EL (cell line): ENCODE results near the gene ZNF474.

Experiments
- DNase-seq: peaks from one replicate; pipeline ENCODE4 v3.0.0-alpha.2; 2016

The ZNF474 gene

DNA sequence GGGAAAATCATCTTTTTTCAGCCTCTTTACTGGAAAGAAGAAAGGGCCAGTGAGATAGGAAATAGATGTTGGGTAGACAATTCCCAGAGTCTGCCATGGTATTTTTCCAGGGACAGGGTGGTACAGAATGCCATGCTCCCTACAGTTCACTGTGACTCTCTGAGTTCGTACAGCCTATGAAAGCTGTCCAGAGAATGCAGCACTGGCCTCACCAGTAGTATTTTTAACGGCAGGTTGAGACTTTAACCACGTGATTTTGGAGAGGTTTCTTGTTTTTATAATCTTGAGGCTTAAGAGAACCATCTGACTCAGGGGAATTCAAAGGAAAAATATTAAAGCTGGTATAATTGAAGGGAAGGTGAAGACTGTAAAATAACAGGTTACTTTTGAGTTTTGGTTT lies 10.1 kb upstream of the ZNF474 start:
- no peak for DNase-seq

DNA sequence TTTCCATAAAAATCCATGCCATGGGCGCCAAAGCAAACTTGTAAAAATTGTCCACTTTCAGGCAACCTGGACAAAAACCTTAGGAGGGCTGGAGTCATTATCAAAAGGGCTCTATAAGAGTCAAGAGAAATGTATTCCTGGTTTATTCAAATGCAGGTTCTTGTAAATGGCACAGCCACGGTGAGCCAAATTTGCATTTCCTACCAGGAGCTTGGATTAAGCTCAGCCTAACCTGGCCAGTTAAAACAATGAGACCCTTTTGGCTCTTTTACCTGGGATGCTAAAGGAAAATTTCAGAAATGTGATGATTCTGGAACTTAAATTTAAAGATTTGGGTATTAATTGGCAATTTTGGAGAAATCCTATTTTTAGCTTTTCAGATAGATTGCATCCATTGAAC lies 8.9 kb upstream of the ZNF474 start:
- DNase-seq = no peak

DNA sequence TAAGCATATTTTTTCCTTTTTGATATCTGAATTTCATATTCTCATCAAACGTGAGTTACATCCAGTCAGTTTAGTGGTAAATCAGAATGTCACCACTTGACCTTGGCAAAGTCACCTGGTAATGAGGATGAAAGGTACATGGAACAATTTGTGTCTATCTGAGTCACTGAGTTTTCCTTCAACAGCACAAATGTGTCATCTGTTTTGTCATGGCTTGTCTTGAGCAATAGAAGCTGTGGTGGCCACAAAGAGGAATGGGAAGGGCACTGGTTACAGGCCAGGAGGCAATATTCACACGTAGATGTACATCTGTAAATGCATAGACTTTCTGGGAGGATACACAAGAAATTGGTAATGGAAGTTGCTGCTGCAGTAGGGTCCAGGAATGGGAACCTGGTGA lies 8.4 kb upstream of the ZNF474 start:
- peak; percentile 15 for DNase-seq

DNA sequence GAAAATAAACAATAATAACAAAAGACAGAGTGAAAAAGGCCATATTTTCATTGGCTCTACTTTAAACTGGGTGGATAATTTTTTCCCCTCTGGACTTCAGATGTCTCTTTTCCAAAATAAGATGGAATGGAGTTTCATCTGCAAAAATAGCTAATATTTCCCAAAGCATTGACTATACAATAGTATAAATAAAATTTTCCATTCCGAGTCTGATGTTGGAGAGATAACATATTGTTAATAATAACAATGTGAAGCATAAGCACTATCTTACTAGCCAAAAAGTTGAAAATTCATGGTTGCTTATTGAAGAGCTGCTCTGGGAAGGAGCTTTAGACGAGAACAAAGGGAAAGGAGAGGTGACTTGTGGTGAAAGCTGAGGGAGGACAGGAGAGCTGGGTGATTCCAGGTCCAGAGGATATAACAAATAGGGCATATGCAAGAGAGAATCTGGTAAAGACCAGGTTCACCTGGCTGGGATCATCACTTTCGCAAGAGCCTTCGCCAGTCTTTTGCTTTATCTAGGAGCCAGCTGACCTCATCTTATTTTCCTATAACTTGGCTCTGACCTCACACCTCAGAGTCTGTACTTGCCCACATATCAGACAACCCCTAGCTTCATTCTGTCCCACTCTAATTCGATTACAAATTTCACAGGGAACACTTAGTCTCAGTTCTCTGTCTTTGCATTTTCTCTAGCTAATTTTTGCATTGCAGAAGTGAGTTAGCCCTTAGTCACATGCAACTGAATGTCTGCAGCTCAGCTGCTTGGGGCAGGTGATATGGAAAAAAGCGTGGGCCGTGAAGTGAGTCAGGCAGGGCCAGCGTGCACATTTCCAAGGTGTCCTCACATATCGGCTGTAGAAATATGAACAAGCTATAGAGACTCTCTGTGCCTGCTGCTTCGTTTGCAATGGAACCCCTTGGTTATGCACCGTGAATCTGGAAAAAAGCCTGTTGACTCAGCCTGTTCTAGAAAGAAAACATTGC lies 7.6 kb upstream of the ZNF474 start:
- no peak for DNase-seq

DNA sequence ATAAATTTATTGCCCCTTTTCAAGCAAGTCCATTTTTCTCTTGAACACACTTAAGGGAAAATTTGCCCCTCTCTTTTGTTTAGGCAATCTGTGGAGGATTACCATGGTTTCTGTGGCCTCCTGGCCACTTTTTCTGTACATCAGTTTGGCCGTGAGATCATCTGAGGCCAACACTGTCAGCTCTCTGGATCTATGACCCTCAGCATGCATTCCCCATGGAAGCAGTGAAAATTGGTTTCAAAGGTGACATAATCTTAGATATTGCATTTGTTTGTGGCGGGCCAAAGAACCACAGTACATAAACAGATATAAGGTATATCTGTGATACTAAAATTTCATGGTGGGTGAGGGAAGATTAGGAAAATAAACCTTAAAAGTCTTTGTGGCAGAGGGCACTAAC lies 4.6 kb upstream of the ZNF474 start:
- DNase-seq = no peak

DNA sequence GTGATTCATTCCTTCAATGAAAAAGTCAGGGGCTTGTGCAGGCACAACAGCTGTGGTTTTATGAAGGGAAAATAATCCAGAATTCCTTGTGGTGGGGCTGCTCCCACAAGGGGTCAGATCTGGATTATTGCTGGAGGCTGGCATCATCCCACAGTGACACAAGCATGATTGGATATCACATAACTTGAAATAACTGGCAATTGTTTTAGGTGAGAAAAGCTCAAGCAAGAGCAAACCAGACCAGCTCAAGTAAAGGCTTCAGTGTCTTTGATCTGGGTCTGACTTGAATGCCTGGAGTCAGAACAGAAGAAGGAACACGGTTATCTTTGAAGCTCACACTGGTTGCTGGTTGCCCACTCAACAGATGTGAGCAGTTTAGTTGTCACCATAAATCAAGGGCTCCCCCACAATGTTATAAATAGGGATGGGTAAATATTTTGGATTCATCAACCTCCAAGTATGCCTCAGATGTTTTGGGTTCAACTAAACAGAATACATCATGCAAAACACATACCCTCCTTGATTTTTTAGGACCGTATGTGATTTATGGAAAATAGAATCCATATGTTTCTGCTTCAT lies 3.1 kb upstream of the ZNF474 start:
- DNase-seq = peak; percentile 79

DNA sequence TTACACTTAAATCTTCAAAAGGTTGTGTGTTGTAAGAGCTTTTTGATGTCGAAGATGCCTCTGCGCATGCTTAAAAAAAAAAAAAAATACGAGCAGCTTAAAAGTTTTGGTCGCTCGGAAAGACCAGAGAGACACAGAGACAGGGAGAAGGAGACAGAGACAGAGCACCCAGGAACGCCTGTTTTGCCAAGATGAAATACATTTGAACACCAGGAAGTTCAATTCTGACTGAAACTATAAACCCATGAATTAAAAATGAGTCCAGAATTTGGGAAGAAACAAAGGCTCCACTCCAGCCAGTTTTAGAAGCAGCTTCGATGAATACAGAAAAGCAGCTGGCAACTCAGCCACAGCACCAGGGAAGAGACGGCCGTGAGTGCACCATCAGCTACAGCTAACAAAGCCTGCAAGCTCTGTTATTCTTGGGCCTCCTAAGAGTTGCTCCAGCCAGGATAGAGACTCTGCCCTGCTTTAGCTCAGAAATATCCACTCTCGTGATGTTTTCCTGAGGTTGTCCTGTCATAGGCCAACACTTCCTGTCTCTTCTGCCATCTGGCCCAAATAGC lies 2.5 kb upstream of the ZNF474 start:
- peak; percentile 16 for DNase-seq

DNA sequence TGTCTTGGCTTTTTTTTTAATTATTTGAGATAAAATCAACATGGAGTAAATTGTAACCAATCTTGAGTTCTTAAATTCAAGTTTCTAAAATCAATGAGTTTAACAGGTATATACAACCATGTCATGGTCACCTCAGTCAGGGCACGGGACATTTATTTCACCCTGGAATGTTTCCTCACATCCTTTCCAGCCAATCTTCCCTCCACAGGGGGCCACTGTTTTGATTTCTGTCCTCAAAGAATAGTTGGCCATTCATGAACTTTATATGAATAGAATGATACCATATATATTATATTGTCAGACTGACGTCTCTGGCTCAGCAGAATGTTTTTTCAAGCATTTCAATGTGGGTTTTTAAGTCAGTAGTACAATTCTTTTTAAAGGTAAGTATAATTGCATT lies 806 bp downstream of the ZNF474 start:
- no peak for DNase-seq

DNA sequence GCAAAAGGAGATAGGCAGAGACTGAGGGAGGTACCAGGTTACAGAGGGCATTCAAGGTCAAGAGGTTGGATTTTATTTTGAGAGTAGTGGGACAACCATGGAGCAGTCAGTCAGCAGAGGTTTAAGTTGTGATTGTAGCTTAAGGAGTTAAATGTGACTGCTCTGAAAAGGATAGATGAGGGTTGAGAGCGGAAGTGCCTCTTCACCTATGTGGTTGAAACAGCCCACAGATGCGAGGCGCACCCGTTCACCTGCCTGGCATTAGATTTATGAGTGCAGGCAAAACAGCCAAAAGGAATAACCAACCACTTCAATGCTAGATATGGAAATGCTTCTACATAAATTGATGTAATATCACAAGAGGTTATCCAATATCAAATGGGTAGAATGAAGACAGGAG lies 8.4 kb downstream of the ZNF474 start:
- no peak for DNase-seq

DNA sequence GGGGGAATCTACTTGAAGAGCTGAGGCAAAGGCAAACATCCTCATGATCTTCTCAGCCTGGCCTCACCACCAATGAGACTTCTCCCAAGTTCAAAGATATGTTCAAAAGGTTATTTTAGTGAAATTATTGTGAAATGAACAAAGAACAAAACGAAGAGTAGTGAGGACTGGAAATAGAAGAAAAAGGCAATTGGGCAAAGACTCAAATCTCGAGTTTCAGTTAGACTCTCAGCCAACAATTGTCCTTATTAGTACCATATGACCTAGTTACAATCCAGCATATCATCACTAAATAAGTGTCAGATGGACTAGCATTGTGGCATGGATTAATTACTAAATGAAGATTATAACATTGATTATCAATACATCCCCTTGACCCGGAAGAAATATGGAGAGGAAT lies 9.0 kb downstream of the ZNF474 start:
- DNase-seq = no peak

DNA sequence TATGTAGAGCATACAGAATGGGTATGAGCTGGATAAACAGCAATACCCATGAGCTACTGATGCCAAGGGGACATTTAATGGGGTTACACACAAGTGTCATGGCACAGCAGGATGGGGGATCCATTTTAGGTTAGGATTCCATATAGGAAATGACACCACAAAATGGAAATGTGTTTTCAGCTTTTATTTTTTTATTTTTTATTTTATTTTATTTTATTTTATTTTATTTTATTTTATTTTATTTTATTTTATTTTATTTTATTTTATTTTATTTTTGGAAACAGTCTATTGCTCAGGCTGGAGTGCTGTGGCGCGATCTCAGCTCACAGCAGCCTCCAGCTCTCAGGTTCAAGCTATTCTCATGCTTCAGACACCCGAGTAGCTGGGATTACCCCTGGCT lies 11.6 kb downstream of the ZNF474 start:
- no peak for DNase-seq

DNA sequence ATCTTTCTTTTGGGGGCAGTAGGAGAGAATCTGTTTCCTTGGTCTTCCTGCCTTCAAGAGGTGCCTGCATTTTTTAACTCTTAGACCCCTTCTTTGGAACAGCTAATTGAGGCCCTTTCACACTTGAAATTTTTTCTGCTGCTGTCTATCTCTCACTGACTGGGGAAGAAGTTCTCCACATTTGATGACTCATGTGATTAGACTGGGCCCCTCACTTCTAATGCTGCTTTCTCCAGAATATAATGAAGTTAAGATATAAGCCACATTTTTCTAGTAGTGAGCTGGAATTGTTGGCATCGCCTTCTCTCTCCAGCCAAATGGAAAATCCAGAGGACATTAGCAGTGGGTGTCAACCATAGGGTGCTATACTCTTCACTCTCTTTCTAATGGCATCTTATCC lies 12.4 kb downstream of the ZNF474 start:
- DNase-seq = peak; percentile 68

DNA sequence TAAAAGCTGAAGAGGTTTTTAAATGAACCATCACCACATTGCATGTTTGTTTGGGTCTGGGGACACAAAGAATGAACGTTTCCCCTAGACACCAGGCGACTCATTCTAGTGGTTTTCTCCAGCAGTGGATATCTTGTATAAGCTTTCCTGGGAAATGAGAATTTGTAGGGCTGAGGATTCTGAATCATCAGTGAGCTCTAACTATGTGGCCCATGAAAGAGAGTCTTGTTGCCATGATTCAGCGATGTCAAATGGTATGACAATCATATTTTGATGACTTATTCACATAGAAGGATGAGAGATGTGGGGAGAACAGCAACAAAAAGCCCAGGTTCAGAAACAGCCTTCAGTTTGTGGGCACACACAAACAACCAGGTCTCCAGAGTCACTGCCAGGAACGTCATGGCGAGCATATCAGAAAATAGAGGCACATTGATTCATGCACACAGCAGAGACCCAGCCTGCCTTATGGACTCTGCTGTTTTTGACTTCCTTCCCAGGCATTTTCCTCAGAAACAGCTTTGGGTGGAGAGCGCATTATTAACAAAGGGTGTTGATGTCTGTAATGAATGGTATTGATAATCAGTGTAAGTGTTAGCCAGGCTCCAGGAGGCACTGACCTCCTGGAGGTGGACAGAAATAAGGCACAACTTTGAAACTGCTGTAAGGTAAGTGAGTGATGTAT lies 13.3 kb downstream of the ZNF474 start:
- peak; percentile 84 for DNase-seq

DNA sequence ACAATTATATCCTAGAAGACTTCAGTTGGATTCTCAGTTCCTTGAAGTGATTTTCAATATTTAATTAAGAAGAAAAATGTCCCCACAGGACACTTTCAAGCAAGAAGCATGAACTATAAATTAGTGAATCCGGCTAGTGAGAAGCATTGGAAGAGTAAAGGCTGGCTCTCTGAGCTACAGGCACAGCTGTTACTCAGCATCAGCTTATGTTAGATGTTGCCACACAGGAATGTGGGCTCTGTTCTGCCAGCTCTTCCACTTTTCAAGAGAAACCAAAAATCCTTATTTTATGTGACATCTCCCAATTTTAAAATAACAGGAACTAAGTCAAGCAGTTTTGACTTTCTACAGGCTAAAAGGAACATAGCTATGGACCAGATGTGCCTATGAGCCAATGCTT lies 14.9 kb downstream of the ZNF474 start:
- DNase-seq = no peak

DNA sequence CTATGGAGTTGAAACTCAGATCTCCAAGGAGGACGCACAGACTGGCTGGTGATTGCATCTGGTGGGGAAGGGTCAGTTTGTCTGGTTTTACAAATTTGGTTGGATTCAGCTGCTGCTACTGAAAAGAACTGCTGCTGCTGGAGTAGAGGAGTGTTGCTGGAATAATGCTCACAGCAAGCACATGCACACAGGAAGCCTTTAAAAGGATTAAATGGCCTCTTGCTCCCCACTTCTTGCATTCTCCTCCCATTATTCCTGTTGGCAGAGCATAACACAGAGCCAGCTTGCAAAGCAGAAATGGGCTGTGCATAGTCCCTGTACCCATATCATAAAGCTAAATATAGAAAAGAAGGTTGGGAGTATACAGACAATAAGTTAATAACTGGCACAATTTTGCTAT lies 16.6 kb downstream of the ZNF474 start:
- DNase-seq = no peak

DNA sequence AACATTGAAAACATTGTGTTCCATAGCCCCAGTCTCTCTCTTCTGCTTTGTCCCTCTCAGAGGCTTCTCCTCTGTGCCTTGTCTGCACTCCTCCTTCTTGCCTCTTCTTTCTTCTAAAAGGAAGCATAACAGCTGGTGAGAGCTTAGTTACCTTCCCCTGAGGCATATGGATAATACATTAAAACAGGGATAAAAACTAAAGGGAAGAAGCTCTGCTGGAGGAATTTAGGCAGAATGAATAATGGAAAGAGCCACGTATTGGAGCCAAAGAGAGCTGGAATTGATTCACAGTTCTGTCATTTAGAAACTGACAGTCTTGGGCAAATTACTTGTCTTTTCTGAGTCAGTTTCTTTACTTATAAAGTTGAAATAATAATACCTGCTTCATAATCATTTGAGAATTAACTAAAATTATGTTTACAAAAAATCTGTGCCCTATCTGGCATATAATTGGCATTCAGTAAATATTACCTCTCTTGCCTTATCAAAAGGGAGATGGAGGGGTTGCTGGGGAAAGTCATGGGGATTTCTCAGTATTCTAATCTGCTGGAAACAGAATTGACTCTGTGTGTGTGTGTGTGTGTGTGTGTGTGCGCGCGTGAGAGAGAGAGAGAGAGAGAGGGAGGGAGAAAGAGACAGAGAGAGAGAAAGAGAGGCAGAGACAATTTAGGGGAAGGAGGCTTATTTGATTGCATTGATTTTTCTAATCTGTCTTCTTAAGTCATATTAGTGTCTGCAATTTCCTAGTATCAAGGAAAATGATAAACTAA lies 20.2 kb downstream of the ZNF474 start:
- no peak for DNase-seq

DNA sequence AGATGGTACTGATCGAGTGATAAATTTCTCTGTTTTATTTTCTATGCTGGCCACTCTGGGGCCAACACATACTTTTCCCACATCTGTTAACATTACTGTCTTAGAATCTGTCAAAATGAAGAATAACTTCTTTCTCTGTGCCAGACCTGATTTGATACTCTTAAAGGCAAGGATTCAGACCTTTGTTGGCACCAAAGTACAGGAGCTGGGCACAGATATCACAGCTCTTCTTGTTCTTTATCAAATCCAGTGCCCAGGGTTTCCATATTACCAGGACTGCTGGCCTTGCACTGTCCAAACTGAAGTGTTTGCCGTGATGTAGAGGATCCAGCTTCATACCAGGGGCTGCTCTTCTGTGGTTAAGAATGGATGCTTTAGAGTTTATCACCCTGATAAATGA lies 20.9 kb downstream of the ZNF474 start:
- DNase-seq = peak; percentile 45

DNA sequence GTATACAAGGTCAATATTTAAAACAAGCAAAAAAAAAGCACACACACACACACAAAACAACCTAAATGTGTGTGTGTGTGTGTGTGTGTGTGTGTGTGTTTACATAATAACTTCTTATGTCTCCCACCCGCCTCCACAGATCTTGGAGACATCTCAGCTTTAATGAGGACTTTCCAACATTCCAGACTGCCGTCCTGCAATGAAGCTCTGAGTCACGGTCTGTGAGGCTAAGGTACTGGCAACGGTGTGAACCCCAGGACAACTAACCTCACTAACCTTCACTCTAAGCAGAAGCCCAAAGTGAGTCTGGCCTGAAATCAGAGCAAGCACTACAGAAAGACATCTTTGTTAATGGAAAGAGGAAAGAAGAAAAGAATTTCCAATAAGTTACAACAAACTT lies 22.3 kb downstream of the ZNF474 start:
- peak; percentile 82 for DNase-seq

DNA sequence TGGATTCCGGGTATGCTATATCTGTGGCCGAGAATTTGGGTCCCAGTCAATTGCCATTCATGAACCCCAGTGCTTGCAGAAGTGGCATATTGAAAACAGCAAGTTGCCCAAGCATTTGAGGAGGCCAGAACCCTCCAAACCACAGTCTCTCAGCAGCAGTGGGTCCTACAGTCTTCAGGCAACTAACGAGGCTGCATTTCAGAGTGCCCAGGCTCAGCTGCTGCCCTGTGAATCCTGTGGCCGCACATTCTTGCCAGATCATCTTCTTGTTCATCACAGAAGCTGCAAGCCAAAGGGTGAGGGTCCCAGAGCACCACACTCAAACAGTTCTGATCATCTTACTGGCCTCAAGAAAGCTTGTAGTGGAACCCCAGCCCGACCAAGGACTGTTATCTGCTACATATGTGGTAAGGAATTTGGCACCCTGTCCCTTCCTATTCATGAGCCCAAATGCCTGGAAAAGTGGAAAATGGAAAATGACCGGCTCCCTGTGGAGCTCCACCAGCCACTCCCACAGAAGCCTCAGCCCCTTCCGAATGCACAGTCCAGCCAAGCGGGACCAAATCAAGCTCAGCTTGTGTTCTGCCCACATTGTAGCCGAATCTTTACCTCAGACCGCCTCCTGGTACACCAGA lies 23.0 kb downstream of the ZNF474 start:
- DNase-seq = peak; percentile 38

DNA sequence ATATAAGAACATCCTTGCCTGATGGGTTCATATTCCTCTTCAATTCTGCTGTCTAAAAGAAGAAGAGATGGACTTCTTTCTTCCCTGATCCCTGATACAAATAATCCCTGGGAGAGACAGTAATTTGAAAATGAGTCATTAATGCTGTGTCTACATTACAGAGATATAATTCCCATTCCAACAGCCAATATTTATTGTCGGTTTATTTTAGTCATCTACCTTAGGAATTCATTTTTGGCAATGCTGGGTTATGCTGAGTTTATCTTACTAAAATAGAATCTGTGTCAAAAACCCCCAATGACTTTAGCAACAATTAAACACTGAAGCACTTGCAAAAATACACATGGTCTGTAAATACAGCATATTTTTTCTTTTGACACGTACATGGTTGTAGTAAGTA lies 23.9 kb downstream of the ZNF474 start:
- DNase-seq = peak; percentile 82

DNA sequence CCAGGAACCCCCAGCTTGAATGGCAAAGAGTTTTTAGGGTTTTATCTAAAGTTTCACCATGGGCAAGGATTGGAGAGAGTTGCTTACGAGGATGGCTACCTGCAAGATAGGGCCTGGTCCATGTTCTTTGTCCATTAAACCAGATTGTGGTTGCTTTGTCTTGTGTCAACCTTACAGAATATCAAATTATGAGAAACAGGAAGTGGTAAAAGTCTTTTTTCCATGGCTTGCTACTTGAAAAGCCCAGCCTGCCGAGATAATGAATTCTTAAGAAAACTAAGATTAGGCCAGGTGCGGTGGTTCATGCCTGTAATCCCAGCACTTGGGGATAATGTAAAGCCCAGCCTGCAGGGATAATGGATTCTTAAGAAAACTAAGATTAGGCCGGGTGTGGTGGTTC lies 24.4 kb downstream of the ZNF474 start:
- no peak for DNase-seq

DNA sequence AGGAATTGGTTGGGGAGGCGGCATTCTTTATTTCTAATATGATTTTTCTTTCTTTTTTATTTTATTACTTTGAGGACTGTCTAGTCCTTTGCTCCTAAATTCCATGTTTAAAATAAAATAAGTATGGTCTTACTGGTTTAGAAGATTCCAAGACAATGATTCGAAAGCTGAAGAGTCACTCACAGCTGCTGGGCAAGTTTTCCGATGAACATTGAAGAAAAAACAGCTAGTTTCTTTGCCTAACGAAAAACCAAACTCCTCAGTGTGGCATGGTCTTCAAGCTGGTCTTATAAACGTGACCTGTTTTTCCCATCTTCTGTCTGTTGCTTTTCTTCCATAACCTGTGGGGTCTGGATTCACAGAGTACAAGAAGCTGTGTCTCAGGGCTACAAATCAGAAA lies 25.1 kb downstream of the ZNF474 start:
- no peak for DNase-seq
